Mammary epithelial cell (primary cell): ENCODE data around the gene PSMD14.

Experiments used
- EZH2 ChIP-seq: IDR thresholded peaks from 2 replicates; pipeline ENCODE4 v1.6.1; 2012; ENCODE audit warnings: low read length, inconsistent platforms, borderline replicate concordance
- TF ChIP-seq, protein P1 (sequence below), 2 donors: IDR thresholded peaks in 1 of 2; conservative IDR thresholded peaks in 1 of 2; 2 replicates each; pipeline ENCODE4 v1.5.1; 2011 to 2012; ENCODE audit warnings: inconsistent platforms in 2 of 2, low read length in 2 of 2, mild to moderate bottlenecking in 2 of 2, control low read depth in 1 of 2, low read depth in 1 of 2; ENCODE audit not compliant: insufficient read depth in 1 of 2; ENCODE audit errors: extremely low read depth in 1 of 2

DNA sequence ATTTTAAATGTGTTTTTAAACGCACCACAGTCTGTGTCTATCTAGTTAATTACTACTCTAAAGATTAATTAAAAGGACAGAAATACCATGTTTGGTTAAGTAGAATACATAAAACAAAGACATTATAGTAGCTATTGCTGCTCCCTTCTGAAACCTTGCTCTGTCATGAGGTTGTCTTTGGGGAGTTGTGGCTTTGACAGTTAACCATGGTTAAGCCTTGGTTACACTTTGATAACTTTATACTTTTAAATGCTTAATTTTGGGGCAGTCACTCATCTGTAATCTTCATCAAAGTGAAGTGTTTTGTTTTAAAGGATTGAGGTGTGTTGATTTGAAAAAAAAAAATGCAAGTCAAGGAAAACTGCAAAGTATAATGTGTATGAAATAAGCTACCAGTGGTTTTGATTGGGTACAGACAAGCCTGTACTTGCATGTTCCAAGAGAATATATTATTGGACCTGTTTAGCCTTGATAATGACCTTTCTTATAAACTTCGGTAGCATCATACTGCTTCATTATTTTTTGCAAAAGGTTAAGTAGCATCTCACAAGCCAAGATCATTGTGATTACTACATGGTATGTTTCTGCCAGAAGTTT lies 78.1 kb downstream of the PSMD14 start:
- TF ChIP-seq, protein P1, sequence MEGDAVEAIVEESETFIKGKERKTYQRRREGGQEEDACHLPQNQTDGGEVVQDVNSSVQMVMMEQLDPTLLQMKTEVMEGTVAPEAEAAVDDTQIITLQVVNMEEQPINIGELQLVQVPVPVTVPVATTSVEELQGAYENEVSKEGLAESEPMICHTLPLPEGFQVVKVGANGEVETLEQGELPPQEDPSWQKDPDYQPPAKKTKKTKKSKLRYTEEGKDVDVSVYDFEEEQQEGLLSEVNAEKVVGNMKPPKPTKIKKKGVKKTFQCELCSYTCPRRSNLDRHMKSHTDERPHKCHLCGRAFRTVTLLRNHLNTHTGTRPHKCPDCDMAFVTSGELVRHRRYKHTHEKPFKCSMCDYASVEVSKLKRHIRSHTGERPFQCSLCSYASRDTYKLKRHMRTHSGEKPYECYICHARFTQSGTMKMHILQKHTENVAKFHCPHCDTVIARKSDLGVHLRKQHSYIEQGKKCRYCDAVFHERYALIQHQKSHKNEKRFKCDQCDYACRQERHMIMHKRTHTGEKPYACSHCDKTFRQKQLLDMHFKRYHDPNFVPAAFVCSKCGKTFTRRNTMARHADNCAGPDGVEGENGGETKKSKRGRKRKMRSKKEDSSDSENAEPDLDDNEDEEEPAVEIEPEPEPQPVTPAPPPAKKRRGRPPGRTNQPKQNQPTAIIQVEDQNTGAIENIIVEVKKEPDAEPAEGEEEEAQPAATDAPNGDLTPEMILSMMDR (conservative IDR thresholded peaks at IDR 0.05 in 1 of 2, IDR thresholded peaks at IDR 0.05 in 1 of 2; ENCODE audit: extremely low read depth in 1 of 2, insufficient read depth in 1 of 2, low read depth in 1 of 2, low read length in 2 of 2), result no peak
- TF ChIP-seq EZH2, result no peak
